Nucleus accumbens (tissue), 56 donors: ENCODE measurements around the gene EIF4H.

Experiments
- DNase-seq, 56 donors: peaks; one replicate each; lab custom pipeline; 2025; lab: John Stamatoyannopoulos, UW

The EIF4H gene

GRCh38 chr7:74174606-74175082, 488 bp downstream of the EIF4H start:
- peak in 37 of 56 donors; percentile 14 to 70 (median 44) for DNase-seq

- DNase-seq = no peak
Observed at GRCh38 chr7:74175340-74175739, 1.2 kb downstream of the EIF4H start.

- no peak for DNase-seq
Observed at GRCh38 chr7:74176555-74176954, 2.4 kb downstream of the EIF4H start.

- no peak for DNase-seq
Observed at GRCh38 chr7:74178632-74179031, 4.5 kb downstream of the EIF4H start.

- DNase-seq = no peak
Observed at GRCh38 chr7:74179935-74180604, 5.9 kb downstream of the EIF4H start.

GRCh38 chr7:74180866-74181265, 6.7 kb downstream of the EIF4H start:
- no peak for DNase-seq

- DNase-seq = no peak
Observed at GRCh38 chr7:74181821-74182220, 7.7 kb downstream of the EIF4H start.

GRCh38 chr7:74182453-74183090, 8.4 kb downstream of the EIF4H start:
- no peak for DNase-seq

GRCh38 chr7:74183142-74183541, 9.0 kb downstream of the EIF4H start:
- DNase-seq = no peak

GRCh38 chr7:74183653-74184450, 9.7 kb downstream of the EIF4H start:
- no peak for DNase-seq

- no peak for DNase-seq
Observed at GRCh38 chr7:74185016-74185415, 10.9 kb downstream of the EIF4H start.

GRCh38 chr7:74185636-74186035, 11.5 kb downstream of the EIF4H start:
- DNase-seq = no peak

GRCh38 chr7:74187915-74188675, 13.9 kb downstream of the EIF4H start:
- no peak for DNase-seq

GRCh38 chr7:74190259-74190658, 16.1 kb downstream of the EIF4H start:
- no peak for DNase-seq

- DNase-seq = no peak
Observed at GRCh38 chr7:74191231-74191630, 17.1 kb downstream of the EIF4H start.

GRCh38 chr7:74193054-74193453, 18.9 kb downstream of the EIF4H start:
- no peak for DNase-seq

GRCh38 chr7:74193913-74194312, 19.8 kb downstream of the EIF4H start:
- DNase-seq = no peak

- no peak for DNase-seq
Observed at GRCh38 chr7:74194686-74195085, 20.5 kb downstream of the EIF4H start.

- DNase-seq = peak in 14 of 56 donors; percentile 4 to 64 (median 17)
Observed at GRCh38 chr7:74195139-74195860, 21.1 kb downstream of the EIF4H start.
